Liver (tissue), 2 donors: ENCODE measurements around the gene NMUR2.

Source experiments
- CTCF ChIP-seq: fragments of 150-350 bp; IDR thresholded peaks from 2 replicates; pipeline ENCODE4 v1.5.1; 2017; ENCODE audit warnings: improper control_type of control experiment, low read depth, low read length; ENCODE audit not compliant: missing input control
- FOXA1 ChIP-seq: IDR thresholded peaks from 2 replicates; pipeline ENCODE4 v1.6.1; 2016; ENCODE audit warnings: antibody characterized with exemption
- MAX ChIP-seq: IDR thresholded peaks from 2 replicates; pipeline ENCODE4 v1.6.1; 2016; ENCODE audit warnings: antibody characterized with exemption
- donor health status: healthy.

- TF ChIP-seq FOXA1 (no peak), CTCF (no peak), MAX (no peak)
Measured at GRCh38 chr5:152424501-152424900, 19.4 kb upstream of the NMUR2 start.
